Colonic mucosa (tissue), 4 donors: Measurements from ENCODE around the gene CTBP1. TPM values are rescaled to one million over a fixed set of nuclear protein-coding genes. Genes with fewer than 3 reads are reported as not detected.

Experiments used
- DNase-seq: peaks from one replicate; pipeline ENCODE4 v3.0.0-alpha.2; 2020
- H3K27ac ChIP-seq: fragments of 200-600 bp; one replicate; pipeline ENCODE4 v1.8.0; 2021
- H3K27me3 ChIP-seq: fragments of 200-600 bp; one replicate; pipeline ENCODE4 v1.8.0; 2021
- H3K36me3 ChIP-seq: fragments of 200-600 bp; one replicate; pipeline ENCODE4 v1.8.0; 2021
- H3K4me1 ChIP-seq: fragments of 200-600 bp; one replicate; pipeline ENCODE4 v1.8.0; 2021; ENCODE audit warnings: mild to moderate bottlenecking
- H3K4me3 ChIP-seq: fragments of 200-600 bp; one replicate; pipeline ENCODE4 v1.8.0; 2021
- H3K9ac ChIP-seq, 2 donors: one replicate each; pipeline ENCODE4 v1.7.0; 2013; ENCODE audit warnings: control low read depth in 2 of 2, low read depth in 2 of 2, low read length in 2 of 2
- H3K9me3 ChIP-seq: fragments of 200-600 bp; one replicate; pipeline ENCODE4 v1.8.0; 2021
- intact Hi-C: fragments of 100-400 bp; cut with DNase I; formaldehyde crosslinking; loops from one replicate; pipeline ENCODE4 v1.14.1; 2022
- total RNA-seq, 2 donors: library from RNA; stranded (reverse); fragmentation: NEBNext Ultra II Directional in 1 of 2; extraction: Animal tissue kit (Norgen Biotek cat#: 25700) in 1 of 2; gene quantifications; one replicate each; pipeline ENCODE4 v1.2.1, GENCODE V29; 2021
- TF ChIP-seq, protein P1 (sequence below): fragments of 200-600 bp; IDR thresholded peaks from one replicate; pipeline ENCODE4 v1.8.0; 2022; ENCODE audit warnings: antibody characterized with exemption, mild to moderate bottlenecking
- donor health status: healthy.
- donor health status: DM: no; HTN: no; CAD: no.
- donor health status: DM: no; HTN: no; CAD: no.

The CTBP1 gene
- total RNA-seq, 2 donors from 2014 or later: 137 to 200 TPM

DNA sequence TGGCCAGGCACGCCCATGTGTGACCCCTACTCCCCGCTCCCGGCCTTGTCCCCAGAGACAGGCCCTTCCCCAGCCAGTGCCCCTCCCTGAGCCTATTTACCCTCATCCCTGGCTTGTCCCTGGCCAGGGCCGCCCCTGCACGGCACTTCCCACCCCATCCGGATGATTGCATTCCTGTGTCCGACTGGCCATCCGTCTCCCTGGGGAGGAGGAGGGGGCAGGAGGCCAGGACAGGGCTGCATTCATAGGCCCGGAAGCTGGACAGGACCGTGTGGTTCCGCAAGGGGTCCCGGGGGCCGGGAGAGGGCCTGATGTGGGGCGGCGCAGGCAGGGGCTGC is 22.8 kb downstream of the CTBP1 start:
- intact Hi-C loops: no loop called here
- no peak overlapping the region for H3K27ac ChIP-seq
- no peak for DNase-seq
- H3K36me3 ChIP-seq: peaks cover 31% of the 10 kb centered on the region
- H3K4me1 ChIP-seq: no peaks in the 10 kb centered on the region
- TF ChIP-seq, protein P1, sequence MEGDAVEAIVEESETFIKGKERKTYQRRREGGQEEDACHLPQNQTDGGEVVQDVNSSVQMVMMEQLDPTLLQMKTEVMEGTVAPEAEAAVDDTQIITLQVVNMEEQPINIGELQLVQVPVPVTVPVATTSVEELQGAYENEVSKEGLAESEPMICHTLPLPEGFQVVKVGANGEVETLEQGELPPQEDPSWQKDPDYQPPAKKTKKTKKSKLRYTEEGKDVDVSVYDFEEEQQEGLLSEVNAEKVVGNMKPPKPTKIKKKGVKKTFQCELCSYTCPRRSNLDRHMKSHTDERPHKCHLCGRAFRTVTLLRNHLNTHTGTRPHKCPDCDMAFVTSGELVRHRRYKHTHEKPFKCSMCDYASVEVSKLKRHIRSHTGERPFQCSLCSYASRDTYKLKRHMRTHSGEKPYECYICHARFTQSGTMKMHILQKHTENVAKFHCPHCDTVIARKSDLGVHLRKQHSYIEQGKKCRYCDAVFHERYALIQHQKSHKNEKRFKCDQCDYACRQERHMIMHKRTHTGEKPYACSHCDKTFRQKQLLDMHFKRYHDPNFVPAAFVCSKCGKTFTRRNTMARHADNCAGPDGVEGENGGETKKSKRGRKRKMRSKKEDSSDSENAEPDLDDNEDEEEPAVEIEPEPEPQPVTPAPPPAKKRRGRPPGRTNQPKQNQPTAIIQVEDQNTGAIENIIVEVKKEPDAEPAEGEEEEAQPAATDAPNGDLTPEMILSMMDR: no peak
- H3K4me3 ChIP-seq: no peak overlapping the region
- no peaks in the 10 kb centered on the region for H3K27me3 ChIP-seq
- no peaks in the 10 kb centered on the region for H3K9me3 ChIP-seq
- H3K9ac ChIP-seq: no peak overlapping the region

DNA sequence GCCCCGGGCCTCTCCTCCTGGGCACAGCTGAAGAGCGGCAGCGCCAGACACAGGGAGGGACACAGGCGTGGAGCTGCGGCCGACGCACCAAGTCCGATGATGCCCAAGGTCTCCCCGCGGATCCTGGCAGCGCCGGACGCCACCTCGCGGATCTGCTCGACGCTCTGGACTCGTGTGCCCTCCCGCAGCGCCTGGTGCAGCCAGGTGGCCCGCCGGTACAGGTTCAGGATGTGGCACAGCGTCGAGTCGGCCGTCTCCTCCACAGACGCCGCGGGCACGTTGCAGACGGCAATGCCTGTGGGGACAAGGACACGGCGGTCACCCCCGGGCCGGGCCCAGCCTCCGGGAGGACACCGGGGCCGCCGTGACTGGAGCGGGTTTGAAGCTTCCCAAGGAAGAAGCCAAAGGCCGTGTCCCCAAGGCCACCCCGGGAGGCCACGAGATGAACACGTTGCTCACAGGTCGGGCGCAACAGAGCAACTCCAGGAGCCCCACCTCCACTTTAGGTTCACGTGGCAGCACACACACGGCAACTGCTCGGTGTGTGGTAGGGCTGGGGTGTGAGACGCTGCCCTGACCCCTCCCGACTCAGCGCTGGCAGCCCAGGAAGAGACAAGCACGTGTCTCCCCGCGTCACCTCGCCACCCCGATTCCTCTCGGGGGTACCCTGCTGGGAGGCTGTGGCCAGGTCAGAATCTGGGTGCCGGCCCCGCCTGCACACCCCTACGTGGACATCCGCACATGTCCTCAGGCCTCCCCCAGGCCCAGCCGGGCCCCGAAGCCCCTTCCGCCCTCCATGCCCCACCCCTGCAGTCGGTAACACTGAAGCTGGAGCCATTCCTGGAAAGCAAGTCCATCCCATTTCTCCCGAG is 23.4 kb downstream of the CTBP1 start:
- TF ChIP-seq, protein P1: no peak
- peaks cover 31% of the 10 kb centered on the region for H3K36me3 ChIP-seq
- intact Hi-C loops: no loop called here
- H3K9ac ChIP-seq: peak overlapping the region in 1 of 2 donors; percentile 2
- no peaks in the 10 kb centered on the region for H3K4me1 ChIP-seq
- no peaks in the 10 kb centered on the region for H3K27me3 ChIP-seq
- H3K4me3 ChIP-seq: no peak overlapping the region
- no peaks in the 10 kb centered on the region for H3K9me3 ChIP-seq
- no peak overlapping the region for H3K27ac ChIP-seq
- no peak for DNase-seq

DNA sequence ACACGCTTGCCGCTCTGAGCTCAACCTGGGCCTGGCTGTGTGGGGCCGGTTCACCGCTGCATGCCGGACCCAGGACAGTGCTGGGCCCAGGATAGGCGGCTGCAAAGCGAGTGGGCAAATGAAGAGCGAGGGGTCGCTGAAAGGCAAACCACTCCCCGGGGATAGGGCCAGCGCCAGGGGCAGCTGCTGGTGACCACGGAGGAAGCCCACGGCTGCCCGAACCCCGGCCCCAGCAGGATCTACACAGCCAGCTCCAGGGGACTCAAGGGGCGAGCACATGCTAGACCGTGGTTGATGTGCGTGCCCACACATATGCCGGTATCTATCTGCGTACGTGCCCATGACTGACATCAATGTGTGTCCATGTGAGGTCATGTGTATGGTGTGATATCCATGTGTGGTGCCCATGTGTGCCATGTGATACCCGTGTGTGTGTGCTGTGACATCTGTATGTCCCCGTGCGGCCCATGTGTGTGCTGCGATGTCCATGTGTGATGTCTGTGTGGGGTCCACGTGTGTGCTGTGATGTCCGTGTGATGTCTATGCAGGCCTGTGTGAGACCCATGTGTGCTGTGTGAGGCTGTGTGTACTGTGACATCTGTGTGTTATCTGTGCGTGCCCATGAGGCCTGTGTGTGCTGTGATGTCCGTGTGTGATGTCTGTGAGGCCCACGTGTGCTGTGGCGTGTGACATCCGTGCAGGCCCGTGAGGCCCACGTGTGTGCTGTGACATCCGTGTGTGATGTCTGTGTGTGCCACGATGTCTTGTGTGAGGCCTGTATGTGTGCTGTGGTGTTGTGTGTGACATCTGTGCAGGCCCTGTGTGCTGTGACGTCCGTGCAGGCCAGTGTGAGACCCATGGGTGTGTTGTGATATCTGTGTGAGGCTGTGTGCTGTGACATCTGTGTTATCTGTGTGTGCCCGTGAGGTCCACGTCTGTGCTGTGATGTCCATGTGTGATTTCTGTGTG is 24.8 kb downstream of the CTBP1 start:
- Histone ChIP-seq H3K27ac (no peak overlapping the region), H3K27me3 (no peaks in the 10 kb centered on the region)
- intact Hi-C loops: no loop called here

DNA sequence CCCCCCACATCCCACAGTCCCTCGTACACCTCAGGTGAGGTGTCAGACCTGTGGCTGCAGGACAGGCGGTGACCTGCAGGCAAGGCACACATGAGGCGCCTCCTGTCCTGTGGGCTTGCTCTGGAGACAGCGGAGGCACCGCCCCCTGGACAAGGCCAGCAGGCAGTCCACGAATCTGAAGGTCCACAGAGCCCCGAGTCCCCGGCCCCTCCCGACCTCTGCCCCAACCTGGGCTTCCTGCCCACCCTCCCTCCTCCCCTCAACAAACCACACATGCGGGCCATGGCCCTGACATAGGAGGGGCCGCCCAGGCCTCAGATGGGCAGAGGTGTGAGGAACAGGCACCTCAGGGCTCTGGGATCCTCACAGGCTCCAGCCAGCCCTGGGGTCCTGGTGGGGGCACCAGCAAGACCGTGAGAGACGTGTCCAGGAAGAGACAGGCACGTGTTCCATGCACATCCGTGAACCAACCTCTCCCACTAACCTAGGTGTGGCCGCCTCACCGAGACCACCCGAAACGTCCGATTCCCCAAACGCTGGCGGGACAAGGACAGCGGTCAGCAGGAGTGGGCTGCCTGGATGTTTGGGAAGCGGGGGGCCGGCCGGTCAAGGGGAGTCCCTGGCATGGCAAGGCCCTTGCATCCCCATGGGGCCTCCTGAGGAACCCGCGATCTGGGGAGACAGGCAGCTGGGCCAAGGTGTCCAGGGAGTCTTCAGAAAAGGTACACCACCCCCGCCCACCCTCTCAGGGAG is 25.8 kb downstream of the CTBP1 start:
- TF ChIP-seq, protein P1: no peak
- no peaks in the 10 kb centered on the region for H3K9me3 ChIP-seq
- H3K27ac ChIP-seq: no peak overlapping the region
- DNase-seq: no peak
- intact Hi-C loops: no loop called here
- H3K4me1 ChIP-seq: no peaks in the 10 kb centered on the region
- no peak overlapping the region for H3K9ac ChIP-seq
- peaks cover 24% of the 10 kb centered on the region for H3K36me3 ChIP-seq
- H3K27me3 ChIP-seq: no peaks in the 10 kb centered on the region
- H3K4me3 ChIP-seq: no peak overlapping the region

More for the DNA sequence above, 24.8 kb downstream of the CTBP1 start:
- no peak for DNase-seq
- H3K9ac ChIP-seq: no peak overlapping the region
- no peaks in the 10 kb centered on the region for H3K9me3 ChIP-seq
- H3K4me3 ChIP-seq: no peak overlapping the region
- peaks cover 24% of the 10 kb centered on the region for H3K36me3 ChIP-seq
- TF ChIP-seq, protein P1: no peak
- H3K4me1 ChIP-seq: no peaks in the 10 kb centered on the region
